Dedifferentiated amniotic fluid mesenchymal stem cell (primary cell): ENCODE measurements around the gene TNIK.

Source experiments
- DNase-seq: peaks from one replicate; pipeline ENCODE4 v3.0.0-alpha.2; 2016; ENCODE audit errors: extremely low spot score

TNIK gene

GRCh38 chr3:171340434-171340833, 119.8 kb downstream of the TNIK start:
- DNase-seq, result no peak

GRCh38 chr3:171339598-171339997, 120.6 kb downstream of the TNIK start:
- no peak for DNase-seq

GRCh38 chr3:171336406-171336805, 123.8 kb downstream of the TNIK start:
- no peak for DNase-seq

- no peak for DNase-seq
Observed at GRCh38 chr3:171335559-171335958, 124.6 kb downstream of the TNIK start.

GRCh38 chr3:171334465-171334811, 125.8 kb downstream of the TNIK start:
- DNase-seq, result no peak

- DNase-seq, result no peak
Observed at GRCh38 chr3:171333784-171334464, 126.3 kb downstream of the TNIK start.

- DNase-seq, result no peak
Observed at GRCh38 chr3:171330938-171331337, 129.3 kb downstream of the TNIK start.

- DNase-seq, result no peak
Observed at GRCh38 chr3:171329746-171330145, 130.5 kb downstream of the TNIK start.

GRCh38 chr3:171328419-171329082, 131.7 kb downstream of the TNIK start:
- no peak for DNase-seq

GRCh38 chr3:171327441-171328174, 132.6 kb downstream of the TNIK start:
- DNase-seq, result no peak

GRCh38 chr3:171326717-171327440, 133.3 kb downstream of the TNIK start:
- no peak for DNase-seq

GRCh38 chr3:171323938-171324536, 136.2 kb downstream of the TNIK start:
- DNase-seq, result no peak

GRCh38 chr3:171321559-171322360, 138.4 kb downstream of the TNIK start:
- no peak for DNase-seq

- DNase-seq, result no peak
Observed at GRCh38 chr3:171320750-171321558, 139.3 kb downstream of the TNIK start.

- no peak for DNase-seq
Observed at GRCh38 chr3:171317171-171317570, 143.0 kb downstream of the TNIK start.

GRCh38 chr3:171315919-171316318, 144.3 kb downstream of the TNIK start:
- no peak for DNase-seq

GRCh38 chr3:171315101-171315500, 145.1 kb downstream of the TNIK start:
- DNase-seq, result no peak

GRCh38 chr3:171314341-171314740, 145.9 kb downstream of the TNIK start:
- no peak for DNase-seq

- no peak for DNase-seq
Observed at GRCh38 chr3:171313702-171314101, 146.5 kb downstream of the TNIK start.

- DNase-seq, result no peak
Observed at GRCh38 chr3:171312741-171313140, 147.5 kb downstream of the TNIK start.
